DMS79 (cell line): ENCODE measurements around the gene RUSC2.
"Not testable (repeated sequence)": the region's sequence is repeated elsewhere in the genome, so short reads cannot be mapped to it uniquely, and the experiment has no call there.

Experiments used
- DNase-seq: peaks from one replicate; lab custom pipeline; 2025; lab: John Stamatoyannopoulos, UW

The RUSC2 gene

GRCh38 chr9:35523556-35523955 lies 33.6 kb downstream of the RUSC2 start:
- DNase-seq, result not testable (repeated sequence)

- no peak for DNase-seq
These were observed 36.3 kb downstream of the RUSC2 start for GRCh38 chr9:35526087-35526801.

- no peak for DNase-seq
These were observed 39.4 kb downstream of the RUSC2 start for GRCh38 chr9:35529161-35529823.

GRCh38 chr9:35533398-35533797 lies 43.5 kb downstream of the RUSC2 start:
- DNase-seq, result no peak

GRCh38 chr9:35534921-35535320 lies 45.0 kb downstream of the RUSC2 start:
- not testable (repeated sequence) for DNase-seq

- DNase-seq, result no peak
These were observed 48.0 kb downstream of the RUSC2 start for GRCh38 chr9:35537913-35538312.

GRCh38 chr9:35538361-35539234 lies 48.7 kb downstream of the RUSC2 start:
- DNase-seq, result no peak
